CD4-positive, alpha-beta T cell treated with Interleukin-6 at 100 ng/mL for 8 hours (primary cell): Measurements from ENCODE around the gene ARHGEF39.
"Not testable (repeated sequence)": the region's sequence is repeated elsewhere in the genome, so short reads cannot be mapped to it uniquely, and the experiment has no call there.

Experiments used
- DNase-seq: peaks from one replicate; pipeline ENCODE4 v3.0.0-alpha.2; 2020; ENCODE audit warnings: mixed read lengths, low spot score

ARHGEF39 gene

DNA sequence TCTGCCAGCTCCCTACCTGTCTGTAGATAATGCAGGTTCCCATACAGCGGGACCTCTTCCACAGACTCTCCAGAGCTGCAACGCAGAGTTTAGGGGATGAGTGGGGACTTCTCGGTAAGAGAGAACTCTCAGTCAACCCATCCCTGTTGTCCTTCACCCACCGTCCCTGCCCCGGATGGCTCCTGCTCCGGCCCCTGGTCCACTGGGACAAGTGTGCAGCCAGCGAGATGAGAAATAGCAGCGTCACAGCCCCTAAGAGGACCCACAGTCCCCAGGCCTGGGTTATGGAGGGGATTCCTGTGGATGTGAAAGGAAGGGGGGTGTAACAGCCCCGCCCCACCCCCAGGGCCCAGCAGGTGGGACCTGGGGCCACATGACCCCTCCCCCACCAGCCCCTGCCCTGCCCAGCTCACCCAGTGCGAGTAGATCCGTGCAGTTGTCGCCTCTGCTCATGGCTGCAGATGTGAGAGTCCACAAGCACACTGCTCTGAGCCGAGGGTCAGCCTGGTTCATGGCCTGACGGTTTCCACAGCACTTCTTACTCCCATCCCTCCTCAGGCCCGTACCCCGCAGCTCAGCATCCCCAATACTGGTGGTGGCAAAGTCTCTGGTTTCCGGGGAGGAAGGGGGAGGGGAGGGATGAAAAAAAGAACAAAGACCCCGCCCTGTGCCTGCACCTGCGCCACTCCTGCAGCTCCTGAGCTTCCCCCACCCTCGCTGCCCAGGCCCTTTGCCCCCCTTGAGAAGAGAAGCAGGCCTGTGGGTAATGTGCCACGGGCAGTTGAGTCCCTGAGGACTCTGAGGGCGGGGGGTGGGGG is 14.4 kb downstream of the ARHGEF39 start, which contains the start of gene SIT1:
Gene SIT1 (minus strand): TSS at position 591 of the 818 bp plus-strand sequence. CDS start 78 bp downstream, at position 513.
- DNase-seq, result peak; percentile 55

GRCh38 chr9:35649431-35650340 is 15.3 kb downstream of the ARHGEF39 start:
- DNase-seq, result peak; percentile 43

- DNase-seq, result peak; percentile 88
Measured at GRCh38 chr9:35646533-35647265, 18.3 kb downstream of the ARHGEF39 start.

DNA sequence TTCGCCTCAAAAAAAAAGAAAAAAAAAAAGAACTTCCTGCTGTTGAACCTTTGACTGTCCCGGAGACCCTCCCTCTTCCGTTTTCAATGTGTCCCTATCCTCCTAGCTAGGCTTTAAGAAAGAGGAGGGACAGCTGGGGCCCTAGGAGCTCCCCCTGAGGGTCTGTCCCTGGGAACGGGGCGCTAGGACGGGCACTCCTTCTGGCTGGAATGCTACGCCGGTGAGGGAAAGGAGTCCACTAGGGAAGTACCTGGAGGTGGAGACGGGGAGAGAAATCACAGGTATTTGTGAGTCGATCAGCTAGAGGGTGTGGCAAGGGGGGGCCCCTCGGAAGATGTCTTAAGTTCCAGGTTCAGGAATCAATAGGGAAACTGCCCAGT is 18.9 kb downstream of the ARHGEF39 start:
- DNase-seq, result no peak

DNA sequence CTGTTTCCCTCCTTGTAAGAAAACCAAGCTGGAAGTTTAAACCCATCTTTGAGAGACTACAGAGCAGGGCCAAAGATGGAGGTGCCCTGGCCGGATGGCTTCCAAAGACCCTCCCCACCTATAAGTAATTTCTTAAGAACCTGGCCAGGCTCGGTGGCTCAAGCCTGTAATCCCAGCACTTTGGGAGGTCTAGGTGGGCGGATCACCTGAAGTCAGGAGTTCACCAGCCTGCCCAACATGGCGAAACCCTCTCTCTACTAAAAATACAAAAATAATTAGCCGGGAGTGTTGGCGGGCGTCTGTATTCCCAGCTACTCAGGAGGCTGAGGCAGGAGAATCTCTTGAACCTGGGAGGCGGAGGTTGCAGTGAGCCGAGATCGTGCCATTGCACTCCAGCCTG is 19.3 kb downstream of the ARHGEF39 start:
- not testable (repeated sequence) for DNase-seq

- no peak for DNase-seq
Measured at GRCh38 chr9:35643046-35643445, 21.9 kb downstream of the ARHGEF39 start.

DNA sequence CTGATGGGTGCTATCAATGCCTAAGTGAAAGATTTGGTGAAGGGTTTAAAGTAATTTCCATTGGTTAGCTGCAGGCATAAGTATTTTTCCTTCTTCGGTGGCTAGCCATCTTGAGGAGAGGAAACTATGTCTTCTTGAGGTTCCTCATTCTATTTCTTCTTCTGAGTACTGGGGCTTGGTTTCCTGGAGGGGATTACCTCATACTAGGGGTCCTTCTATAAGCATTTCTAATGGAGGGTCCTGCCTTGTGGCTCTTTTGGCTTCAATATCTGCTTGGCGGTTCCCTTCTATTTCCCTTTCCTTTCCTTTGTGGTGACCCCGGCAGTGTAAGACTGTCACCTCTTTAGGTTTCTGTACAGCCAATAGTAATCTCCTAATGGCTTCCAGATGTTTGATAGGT is 23.5 kb downstream of the ARHGEF39 start:
- not testable (repeated sequence) for DNase-seq

DNA sequence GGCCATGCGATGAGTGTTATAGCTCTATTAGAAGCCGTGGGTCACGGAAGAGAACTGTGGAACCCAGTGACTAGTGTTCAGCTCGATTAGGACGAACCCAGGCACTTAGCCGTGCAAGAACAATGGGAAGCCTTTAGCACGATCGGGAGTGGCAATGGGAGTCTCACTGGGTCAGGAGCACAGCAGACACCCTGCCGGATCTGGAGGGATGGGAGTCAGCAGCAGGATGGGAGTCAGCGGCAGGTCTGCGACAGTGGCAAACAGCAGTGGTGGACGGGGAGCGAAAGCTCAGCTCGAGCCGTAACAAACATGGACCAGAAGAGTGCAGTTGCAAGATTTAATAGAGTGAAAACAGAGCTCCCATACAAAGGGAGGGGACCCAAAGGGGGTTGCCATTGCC is 24.6 kb downstream of the ARHGEF39 start:
- DNase-seq, result not testable (repeated sequence)

GRCh38 chr9:35639631-35640030 is 25.4 kb downstream of the ARHGEF39 start:
- no peak for DNase-seq

- not testable (repeated sequence) for DNase-seq
Measured at GRCh38 chr9:35639225-35639624, 25.8 kb downstream of the ARHGEF39 start.

DNA sequence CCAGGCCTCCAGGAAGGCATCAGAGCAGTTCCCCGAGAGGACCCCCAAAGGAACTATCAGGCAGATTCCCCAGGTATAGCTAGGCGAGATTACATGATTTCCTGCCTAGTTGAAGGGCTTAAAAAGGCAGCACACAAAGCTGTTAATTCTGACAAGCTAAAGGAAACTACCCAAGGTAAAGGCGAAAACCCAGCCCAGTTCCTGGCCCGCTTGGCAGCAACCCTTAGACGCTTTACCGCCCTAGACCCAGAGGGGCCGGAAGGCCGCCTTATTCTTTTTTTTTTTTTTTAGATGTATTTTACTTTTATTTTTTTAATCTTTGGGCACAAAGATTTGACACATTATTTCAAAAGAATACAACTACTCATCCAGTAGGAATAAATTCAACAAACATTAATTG is 26.2 kb downstream of the ARHGEF39 start:
- peak; percentile 59 for DNase-seq

DNA sequence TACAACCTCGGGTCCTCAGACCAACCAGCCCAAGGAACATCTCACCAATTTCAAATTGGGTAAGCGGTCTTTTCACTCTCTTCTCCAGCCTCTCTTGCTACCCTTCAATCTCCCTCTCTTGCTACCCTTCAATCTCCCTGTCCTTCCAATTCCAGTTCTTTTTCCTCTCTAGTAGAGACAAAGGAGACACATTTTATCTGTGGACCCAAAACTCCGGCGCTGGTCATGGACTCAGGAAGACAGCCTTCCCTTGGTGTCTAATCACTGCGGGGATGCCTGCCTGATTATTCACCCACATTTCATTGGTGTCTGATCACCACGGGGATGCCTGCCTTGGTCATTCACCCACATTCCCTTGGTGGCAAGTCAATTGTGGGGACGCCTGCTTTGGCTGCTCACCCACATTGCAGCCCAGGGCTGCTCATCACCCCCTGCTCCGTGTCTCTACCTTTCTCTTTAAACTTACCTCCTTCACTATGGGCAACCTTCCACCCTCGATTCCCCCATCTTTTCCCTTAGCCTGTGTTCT is 27.5 kb downstream of the ARHGEF39 start:
- not testable (repeated sequence) for DNase-seq

GRCh38 chr9:35636877-35637246 is 28.1 kb downstream of the ARHGEF39 start:
- not testable (repeated sequence) for DNase-seq

DNA sequence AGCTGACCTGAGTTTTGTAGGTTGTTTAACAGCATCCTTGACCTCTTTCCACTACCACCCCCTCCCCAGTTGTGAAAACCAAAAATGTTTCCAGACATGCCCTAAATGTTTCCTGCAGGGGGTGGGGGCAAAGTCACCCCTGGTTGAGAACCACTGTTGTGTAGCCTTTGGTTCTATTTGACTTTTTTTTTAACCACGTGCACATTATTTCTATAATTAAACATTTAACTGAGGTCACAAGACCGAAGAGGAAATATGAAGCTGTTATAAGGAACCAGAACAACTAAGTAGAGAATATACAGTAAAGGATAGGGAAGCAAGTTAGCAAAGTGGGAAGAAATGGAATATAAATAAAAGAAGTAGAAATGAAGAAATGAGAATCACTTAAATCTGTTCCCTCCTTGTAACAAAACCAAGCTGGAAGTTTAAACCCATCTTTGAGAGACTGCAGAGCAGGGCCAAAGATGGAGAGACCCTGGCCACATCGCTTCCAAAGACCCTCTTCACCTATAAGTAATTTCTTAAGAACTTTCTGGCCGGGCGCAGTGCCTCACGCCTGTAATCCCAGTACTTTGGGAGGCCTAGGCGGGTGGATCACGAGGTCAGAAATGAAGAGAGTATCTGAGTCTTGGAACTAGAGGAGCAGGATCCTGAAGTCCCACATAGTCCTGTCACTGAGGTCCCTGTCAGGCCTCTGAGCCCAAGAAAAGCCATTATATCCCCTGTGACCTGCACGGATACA is 28.7 kb downstream of the ARHGEF39 start:
- DNase-seq, result no peak

DNA sequence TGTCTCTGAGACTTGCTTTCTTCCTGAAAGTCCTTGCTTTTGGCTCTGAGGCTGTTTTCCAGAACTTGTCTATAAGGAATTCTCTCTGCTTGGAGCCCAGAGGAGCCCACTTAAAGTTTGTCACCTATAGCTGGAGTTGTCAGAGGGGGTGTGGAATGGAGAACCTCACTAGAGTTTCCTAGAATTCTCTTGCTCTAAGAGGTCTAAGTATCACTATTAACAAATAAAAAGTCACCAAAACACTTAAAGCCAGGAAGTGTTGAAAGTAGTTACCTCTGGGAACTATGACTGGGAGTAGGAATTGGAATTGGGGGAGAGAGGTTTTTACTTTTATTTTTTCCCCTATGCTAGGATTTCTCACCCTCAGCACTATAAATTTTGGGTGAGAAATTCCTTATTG is 29.3 kb downstream of the ARHGEF39 start:
- DNase-seq, result no peak

DNA sequence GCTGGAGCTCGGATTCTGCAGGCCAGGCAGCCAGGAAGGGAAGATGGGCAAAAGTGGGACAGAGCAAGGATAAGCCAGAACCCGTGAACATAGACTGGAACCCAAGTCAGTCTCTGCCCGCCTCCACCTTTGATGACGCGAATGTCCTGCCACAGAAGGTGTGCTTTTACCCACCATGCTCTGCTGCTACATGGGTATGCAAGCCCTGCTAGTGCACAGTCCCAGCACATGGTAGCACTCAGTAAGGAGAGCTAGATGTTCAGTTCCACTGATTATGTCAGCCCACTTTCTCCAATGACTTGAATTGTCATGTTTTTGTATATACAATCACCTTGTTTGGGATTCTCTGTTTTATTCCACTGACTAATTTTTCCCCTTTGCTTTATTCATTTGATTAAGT is 35.4 kb downstream of the ARHGEF39 start:
- no peak for DNase-seq

- no peak for DNase-seq
Measured at GRCh38 chr9:35628389-35628991, 36.5 kb downstream of the ARHGEF39 start.

GRCh38 chr9:35627575-35627974 is 37.4 kb downstream of the ARHGEF39 start:
- no peak for DNase-seq

- DNase-seq, result no peak
Measured at GRCh38 chr9:35619800-35620158, 45.2 kb downstream of the ARHGEF39 start.

DNA sequence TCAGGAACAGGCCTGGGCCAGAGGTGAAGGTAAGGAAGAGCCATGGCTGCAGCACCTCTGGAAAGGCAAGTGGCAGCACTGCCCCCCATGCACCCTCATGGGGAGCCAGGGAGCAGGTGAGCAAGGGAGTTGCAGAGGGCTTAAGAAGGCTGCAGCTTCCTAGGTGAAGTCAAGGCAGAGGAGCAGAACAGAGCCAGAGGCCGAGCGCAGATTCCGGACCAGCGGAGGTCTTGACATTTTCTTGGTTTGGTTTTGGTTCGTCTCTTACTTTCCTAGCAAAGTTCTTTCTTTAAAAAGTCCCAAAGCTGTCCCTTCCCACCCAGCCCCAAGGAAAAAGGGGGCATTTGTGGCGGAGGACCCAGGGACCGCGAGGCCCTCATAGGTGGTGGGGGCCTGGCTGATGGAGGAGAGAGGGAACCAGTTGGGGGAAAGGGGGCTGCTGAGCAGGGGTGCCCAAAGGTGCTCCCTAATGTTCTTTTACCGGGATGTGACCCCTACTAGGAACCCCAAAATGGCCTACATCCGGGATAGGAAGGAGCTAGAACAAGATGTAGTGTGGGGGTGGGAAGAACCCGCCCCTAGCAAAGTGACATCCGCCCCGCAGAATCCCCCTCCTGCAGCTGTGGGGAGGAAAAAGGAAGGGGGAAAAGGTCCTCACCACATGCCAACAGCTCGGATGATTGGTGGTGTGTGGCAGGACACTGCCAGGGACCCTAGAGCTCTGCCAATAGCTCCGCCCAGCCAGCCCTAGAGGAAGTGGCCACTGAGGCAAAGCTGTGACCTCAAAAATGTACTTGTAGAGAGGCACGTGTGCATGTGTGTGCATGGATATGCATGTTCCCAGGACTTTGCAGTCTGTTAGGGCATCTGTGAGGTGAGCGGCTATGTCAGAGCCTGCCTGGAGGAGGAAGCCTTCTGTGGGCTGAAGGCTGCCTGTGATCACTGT is 45.9 kb downstream of the ARHGEF39 start:
- DNase-seq, result peak; percentile 38
